Measurements from ENCODE around the gene ANKS1B. TPM values are rescaled to one million over a fixed set of nuclear protein-coding genes. Genes with fewer than 3 reads are reported as not detected.

ANKS1B gene
- total RNA-seq, 1 experiment from 2014 or later: 5.8 TPM

DNA sequence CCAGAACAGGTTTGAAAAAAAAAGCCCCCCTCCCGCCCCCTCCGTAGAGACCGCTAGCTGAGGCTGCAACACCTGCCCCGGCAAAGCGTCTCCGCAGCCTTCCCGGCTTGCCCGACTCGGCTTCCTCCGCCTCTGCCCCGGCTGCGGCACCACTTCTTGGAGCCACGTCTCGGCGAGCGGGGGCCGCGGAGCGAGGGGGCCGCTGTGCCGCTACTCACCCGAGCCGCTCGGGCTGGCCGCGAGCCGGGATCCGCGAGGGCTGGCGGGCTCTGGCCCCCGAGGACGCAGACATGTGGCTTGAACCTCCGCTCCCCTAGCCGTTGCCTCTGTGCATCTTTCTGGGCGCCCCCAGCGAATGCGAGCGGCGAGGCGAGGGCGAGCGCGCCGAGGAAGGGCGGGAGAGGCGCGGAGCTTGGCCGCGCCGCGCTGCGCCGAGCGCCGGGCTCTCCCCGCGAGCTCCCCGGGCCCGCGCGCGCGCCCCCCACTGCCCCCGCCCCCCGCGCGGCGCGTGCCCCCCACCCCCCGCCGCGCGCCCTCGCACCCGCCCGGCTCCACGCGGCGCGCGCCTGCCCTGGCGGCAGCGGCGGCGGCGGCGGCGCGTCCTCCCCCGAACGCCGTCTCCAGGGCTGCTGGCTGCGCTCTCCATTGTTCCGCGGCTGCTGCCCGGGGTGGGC, 1090.2 kb downstream of the ANKS1B start:
- DNase-seq (ENCODE audit: low spot score): peak; percentile 49
- CTCF ChIA-PET: interaction anchor here (0.7 kb wide), 1 partner anchor 153 kb away, joined by 3 read pairs; no protein-coding TSS in a partner anchor
- H3K4me3 Mint-ChIP-seq: peak overlapping the region; percentile 60
- peaks cover 19% of the 10 kb centered on the region for H3K4me1 Mint-ChIP-seq
- H3K36me3 Mint-ChIP-seq: no peaks in the 10 kb centered on the region
- no peak for TF ChIP-seq ZNF219 (CRISPR knock-in tag; IDR thresholded peaks at IDR 0.05; ENCODE audit: borderline replicate concordance)
- no peak for TF ChIP-seq OVOL2 (CRISPR knock-in tag; IDR thresholded peaks at IDR 0.05; ENCODE audit: borderline replicate concordance)
- TF ChIP-seq ETV6 (CRISPR knock-in tag; IDR thresholded peaks at IDR 0.05): no peak
- no peak for TF ChIP-seq NR3C1 (CRISPR knock-in tag; conservative IDR thresholded peaks at IDR 0.05; ENCODE audit: low read depth)
- peak; percentile 35; the same call in 1 of the 2 replicates for TF ChIP-seq KAT7 (CRISPR knock-in tag; IDR thresholded peaks at IDR 0.05; ENCODE audit: borderline replicate concordance)
- TF ChIP-seq FOXP4 (CRISPR knock-in tag; IDR thresholded peaks at IDR 0.05): peak; percentile 31; the same call in 1 of the 2 replicates
- no peak for TF ChIP-seq CBFB (CRISPR knock-in tag; IDR thresholded peaks at IDR 0.05; ENCODE audit: low read depth)
- no peak for TF ChIP-seq RORB (CRISPR knock-in tag; IDR thresholded peaks at IDR 0.05)
- 0 out of 2 replicates have a peak, but pooled peaks have one; percentile 35 for TF ChIP-seq FOXP1 (CRISPR knock-in tag; IDR thresholded peaks at IDR 0.05; ENCODE audit: borderline replicate concordance)
- H3K27ac Mint-ChIP-seq: no peak overlapping the region
- POLR2A ChIA-PET: no interaction called here
- no peaks in the 10 kb centered on the region for H3K9me3 Mint-ChIP-seq
- peak; percentile 62 for ATAC-seq
- peaks cover 87% of the 10 kb centered on the region for H3K27me3 Mint-ChIP-seq (ENCODE audit: low read depth)

DNA sequence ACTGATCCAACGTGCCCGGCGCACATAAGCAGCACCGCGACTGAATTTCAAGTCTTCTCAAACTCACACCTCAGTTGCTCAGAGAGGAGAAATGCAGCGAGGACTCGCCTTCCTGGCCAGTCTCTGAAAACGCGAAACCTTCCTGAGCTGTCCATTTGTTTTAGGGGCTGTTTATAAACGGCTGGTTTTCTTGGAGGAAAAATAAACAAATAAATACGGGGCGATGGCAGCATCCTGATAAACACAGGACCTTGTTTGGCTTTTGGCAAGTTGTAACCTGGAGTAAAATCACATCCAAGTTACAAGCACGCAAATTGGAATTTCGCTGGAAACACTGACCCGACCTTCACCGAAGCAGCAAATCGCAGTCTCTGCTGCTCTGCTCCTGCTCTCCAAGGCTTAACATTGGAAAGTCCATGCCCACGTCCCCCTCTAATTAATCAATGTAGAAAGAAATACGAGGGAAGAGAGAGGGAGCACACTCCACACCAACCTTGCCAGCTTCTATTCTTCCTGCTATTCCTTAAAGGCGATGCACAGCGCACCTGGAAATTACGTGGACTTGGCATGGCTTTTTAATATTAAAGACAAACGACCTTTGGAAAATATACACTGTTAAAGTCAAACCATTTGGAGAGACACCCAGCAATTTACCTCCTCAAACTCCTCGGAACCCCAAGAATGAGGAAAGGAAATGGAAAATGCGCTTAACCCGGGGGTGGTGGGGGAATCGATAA, 1090.9 kb downstream of the ANKS1B start:
- no peak for TF ChIP-seq ESRRA (CRISPR knock-in tag; IDR thresholded peaks at IDR 0.05; ENCODE audit: borderline replicate concordance)
- TF ChIP-seq MYBL2 (CRISPR knock-in tag; IDR thresholded peaks at IDR 0.05): no peak
- TF ChIP-seq ZNF219 (CRISPR knock-in tag; IDR thresholded peaks at IDR 0.05; ENCODE audit: borderline replicate concordance): no peak
- TF ChIP-seq SMAD3 (CRISPR knock-in tag; IDR thresholded peaks at IDR 0.05; ENCODE audit: borderline replicate concordance): no peak
- TF ChIP-seq, protein P1, sequence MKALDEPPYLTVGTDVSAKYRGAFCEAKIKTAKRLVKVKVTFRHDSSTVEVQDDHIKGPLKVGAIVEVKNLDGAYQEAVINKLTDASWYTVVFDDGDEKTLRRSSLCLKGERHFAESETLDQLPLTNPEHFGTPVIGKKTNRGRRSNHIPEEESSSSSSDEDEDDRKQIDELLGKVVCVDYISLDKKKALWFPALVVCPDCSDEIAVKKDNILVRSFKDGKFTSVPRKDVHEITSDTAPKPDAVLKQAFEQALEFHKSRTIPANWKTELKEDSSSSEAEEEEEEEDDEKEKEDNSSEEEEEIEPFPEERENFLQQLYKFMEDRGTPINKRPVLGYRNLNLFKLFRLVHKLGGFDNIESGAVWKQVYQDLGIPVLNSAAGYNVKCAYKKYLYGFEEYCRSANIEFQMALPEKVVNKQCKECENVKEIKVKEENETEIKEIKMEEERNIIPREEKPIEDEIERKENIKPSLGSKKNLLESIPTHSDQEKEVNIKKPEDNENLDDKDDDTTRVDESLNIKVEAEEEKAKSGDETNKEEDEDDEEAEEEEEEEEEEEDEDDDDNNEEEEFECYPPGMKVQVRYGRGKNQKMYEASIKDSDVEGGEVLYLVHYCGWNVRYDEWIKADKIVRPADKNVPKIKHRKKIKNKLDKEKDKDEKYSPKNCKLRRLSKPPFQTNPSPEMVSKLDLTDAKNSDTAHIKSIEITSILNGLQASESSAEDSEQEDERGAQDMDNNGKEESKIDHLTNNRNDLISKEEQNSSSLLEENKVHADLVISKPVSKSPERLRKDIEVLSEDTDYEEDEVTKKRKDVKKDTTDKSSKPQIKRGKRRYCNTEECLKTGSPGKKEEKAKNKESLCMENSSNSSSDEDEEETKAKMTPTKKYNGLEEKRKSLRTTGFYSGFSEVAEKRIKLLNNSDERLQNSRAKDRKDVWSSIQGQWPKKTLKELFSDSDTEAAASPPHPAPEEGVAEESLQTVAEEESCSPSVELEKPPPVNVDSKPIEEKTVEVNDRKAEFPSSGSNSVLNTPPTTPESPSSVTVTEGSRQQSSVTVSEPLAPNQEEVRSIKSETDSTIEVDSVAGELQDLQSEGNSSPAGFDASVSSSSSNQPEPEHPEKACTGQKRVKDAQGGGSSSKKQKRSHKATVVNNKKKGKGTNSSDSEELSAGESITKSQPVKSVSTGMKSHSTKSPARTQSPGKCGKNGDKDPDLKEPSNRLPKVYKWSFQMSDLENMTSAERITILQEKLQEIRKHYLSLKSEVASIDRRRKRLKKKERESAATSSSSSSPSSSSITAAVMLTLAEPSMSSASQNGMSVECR (CRISPR knock-in tag; IDR thresholded peaks at IDR 0.05; ENCODE audit: borderline replicate concordance): no peak
- TF ChIP-seq ATF6 (CRISPR knock-in tag; IDR thresholded peaks at IDR 0.05): no peak
- TF ChIP-seq, protein P2, sequence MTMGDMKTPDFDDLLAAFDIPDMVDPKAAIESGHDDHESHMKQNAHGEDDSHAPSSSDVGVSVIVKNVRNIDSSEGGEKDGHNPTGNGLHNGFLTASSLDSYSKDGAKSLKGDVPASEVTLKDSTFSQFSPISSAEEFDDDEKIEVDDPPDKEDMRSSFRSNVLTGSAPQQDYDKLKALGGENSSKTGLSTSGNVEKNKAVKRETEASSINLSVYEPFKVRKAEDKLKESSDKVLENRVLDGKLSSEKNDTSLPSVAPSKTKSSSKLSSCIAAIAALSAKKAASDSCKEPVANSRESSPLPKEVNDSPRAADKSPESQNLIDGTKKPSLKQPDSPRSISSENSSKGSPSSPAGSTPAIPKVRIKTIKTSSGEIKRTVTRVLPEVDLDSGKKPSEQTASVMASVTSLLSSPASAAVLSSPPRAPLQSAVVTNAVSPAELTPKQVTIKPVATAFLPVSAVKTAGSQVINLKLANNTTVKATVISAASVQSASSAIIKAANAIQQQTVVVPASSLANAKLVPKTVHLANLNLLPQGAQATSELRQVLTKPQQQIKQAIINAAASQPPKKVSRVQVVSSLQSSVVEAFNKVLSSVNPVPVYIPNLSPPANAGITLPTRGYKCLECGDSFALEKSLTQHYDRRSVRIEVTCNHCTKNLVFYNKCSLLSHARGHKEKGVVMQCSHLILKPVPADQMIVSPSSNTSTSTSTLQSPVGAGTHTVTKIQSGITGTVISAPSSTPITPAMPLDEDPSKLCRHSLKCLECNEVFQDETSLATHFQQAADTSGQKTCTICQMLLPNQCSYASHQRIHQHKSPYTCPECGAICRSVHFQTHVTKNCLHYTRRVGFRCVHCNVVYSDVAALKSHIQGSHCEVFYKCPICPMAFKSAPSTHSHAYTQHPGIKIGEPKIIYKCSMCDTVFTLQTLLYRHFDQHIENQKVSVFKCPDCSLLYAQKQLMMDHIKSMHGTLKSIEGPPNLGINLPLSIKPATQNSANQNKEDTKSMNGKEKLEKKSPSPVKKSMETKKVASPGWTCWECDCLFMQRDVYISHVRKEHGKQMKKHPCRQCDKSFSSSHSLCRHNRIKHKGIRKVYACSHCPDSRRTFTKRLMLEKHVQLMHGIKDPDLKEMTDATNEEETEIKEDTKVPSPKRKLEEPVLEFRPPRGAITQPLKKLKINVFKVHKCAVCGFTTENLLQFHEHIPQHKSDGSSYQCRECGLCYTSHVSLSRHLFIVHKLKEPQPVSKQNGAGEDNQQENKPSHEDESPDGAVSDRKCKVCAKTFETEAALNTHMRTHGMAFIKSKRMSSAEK (CRISPR knock-in tag; IDR thresholded peaks at IDR 0.05; ENCODE audit: borderline replicate concordance): no peak
- DNase-seq (ENCODE audit: low spot score): no peak
- ChIA-PET CTCF (no interaction called here), POLR2A (no interaction called here)
- H3K27ac Mint-ChIP-seq: no peak overlapping the region
- H3K4me3 Mint-ChIP-seq: peak overlapping the region; percentile 60
- H3K4me1 Mint-ChIP-seq: peaks cover 19% of the 10 kb centered on the region
- ATAC-seq: no peak; the same call in 1 of the 2 replicates
- H3K36me3 Mint-ChIP-seq: no peaks in the 10 kb centered on the region
- H3K27me3 Mint-ChIP-seq (ENCODE audit: low read depth): peaks cover 87% of the 10 kb centered on the region
- H3K9me3 Mint-ChIP-seq: no peaks in the 10 kb centered on the region
